GM18505 (cell line): ENCODE data around the gene RMI2.

Experiments
- ATAC-seq: cut with Tn5 transposase; IDR thresholded peaks from one replicate; pipeline ENCODE4 v1.9.1; 2021; ENCODE audit not compliant: unreplicated experiment
- POLR2A ChIP-seq: IDR thresholded peaks from 4 replicates; pipeline ENCODE4 v1.6.1; 2011; ENCODE audit warnings: borderline replicate concordance; ENCODE audit not compliant: insufficient read depth, insufficient read length; ENCODE audit errors: extremely low read depth

The RMI2 gene

GRCh38 chr16:11380836-11381235 is 35.6 kb downstream of the RMI2 start:
- no peak for TF ChIP-seq POLR2A
- no peak for ATAC-seq

GRCh38 chr16:11383481-11384183 is 38.4 kb downstream of the RMI2 start:
- TF ChIP-seq POLR2A = no peak
- no peak for ATAC-seq

GRCh38 chr16:11384184-11384955 is 39.1 kb downstream of the RMI2 start:
- no peak for TF ChIP-seq POLR2A
- ATAC-seq = no peak

- no peak for TF ChIP-seq POLR2A
- no peak for ATAC-seq
Observed at GRCh38 chr16:11384956-11385586, 39.8 kb downstream of the RMI2 start.

- no peak for ATAC-seq
- no peak for TF ChIP-seq POLR2A
Observed at GRCh38 chr16:11386054-11386680, 40.9 kb downstream of the RMI2 start.

- no peak for ATAC-seq
- no peak for TF ChIP-seq POLR2A
Observed at GRCh38 chr16:11386791-11387546, 41.7 kb downstream of the RMI2 start.

GRCh38 chr16:11389083-11389482 is 43.8 kb downstream of the RMI2 start:
- no peak for TF ChIP-seq POLR2A
- ATAC-seq = no peak

GRCh38 chr16:11389631-11390565 is 44.6 kb downstream of the RMI2 start:
- TF ChIP-seq POLR2A = no peak
- no peak for ATAC-seq

GRCh38 chr16:11390573-11391495 is 45.6 kb downstream of the RMI2 start:
- no peak for TF ChIP-seq POLR2A
- ATAC-seq = no peak

- no peak for TF ChIP-seq POLR2A
- ATAC-seq = no peak
Observed at GRCh38 chr16:11391576-11391975, 46.3 kb downstream of the RMI2 start.

GRCh38 chr16:11392041-11392581 is 46.9 kb downstream of the RMI2 start:
- ATAC-seq = no peak
- TF ChIP-seq POLR2A = no peak
